HG03280 (cell line): Measurements from ENCODE around the gene TIMM21.

Source experiments
- ATAC-seq: cut with Tn5 transposase; IDR thresholded peaks from one replicate; pipeline ENCODE4 v1.9.1; 2021; ENCODE audit warnings: mild to moderate bottlenecking, moderate library complexity; ENCODE audit not compliant: unreplicated experiment

The TIMM21 gene

GRCh38 chr18:74186661-74187060 lies 38.3 kb downstream of the TIMM21 start:
- no peak for ATAC-seq

GRCh38 chr18:74190086-74190485 lies 41.8 kb downstream of the TIMM21 start:
- ATAC-seq, result no peak

GRCh38 chr18:74191577-74191976 lies 43.3 kb downstream of the TIMM21 start:
- no peak for ATAC-seq

- ATAC-seq, result no peak
These were observed 46.4 kb downstream of the TIMM21 start for GRCh38 chr18:74194691-74195090.

GRCh38 chr18:74196220-74197119 lies 48.1 kb downstream of the TIMM21 start:
- peak; percentile 84 for ATAC-seq

- ATAC-seq, result no peak
These were observed 49.5 kb downstream of the TIMM21 start for GRCh38 chr18:74197705-74198341.

GRCh38 chr18:74198453-74198852 lies 50.1 kb downstream of the TIMM21 start:
- ATAC-seq, result no peak

GRCh38 chr18:74200780-74201179 lies 52.5 kb downstream of the TIMM21 start:
- no peak for ATAC-seq

GRCh38 chr18:74203811-74204210 lies 55.5 kb downstream of the TIMM21 start:
- no peak for ATAC-seq

- ATAC-seq, result no peak
These were observed 56.3 kb downstream of the TIMM21 start for GRCh38 chr18:74204526-74205152.
